ENCODE measurements around the gene WNT10A.

DNA sequence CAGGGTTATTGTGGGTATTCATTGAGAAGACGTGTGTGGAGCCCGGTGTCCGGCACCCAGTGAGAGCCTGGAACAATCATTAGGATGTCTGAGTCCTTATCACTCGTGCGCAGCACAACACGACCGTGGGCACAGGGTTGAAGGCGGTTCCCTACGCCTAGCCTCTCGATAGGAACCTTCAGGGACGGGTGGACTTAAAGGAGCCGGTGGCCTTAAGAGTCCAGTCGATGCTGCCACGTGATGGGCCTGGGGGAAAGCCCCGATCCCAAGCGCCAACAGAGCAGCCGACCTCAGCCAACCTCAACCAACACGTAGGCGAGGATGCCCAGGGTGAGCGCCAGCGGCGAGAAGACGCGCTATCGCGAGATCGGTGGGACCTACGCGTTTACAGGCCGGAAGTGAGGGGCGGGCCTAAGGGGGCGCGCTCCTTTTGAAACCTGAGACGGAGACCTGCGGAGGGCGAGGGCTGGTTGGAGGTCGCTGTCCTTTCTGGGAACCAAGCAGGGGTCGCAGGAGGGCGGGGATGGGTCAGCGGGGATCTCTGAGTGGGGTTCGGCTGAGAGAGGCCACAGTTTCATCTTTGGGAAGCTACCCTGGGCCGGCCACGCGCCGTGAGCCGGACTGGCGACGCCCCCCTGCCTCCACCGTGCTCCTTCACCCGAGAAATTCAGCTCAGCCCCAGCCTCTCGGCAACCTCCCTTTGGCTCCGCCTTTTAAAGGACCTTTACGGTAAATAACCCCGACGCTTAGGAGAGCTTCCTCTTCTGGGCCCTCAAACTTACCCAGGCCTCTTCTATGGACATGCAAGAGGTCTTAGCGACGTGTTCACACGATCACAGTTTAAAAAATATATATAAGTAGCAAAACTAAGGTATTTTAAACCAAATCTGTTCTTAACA lies 28.3 kb downstream of the WNT10A start:
- TF ChIP-seq CTCF (IDR thresholded peaks at IDR 0.05): no peak
- no peak for TF ChIP-seq POLR2A (IDR thresholded peaks at IDR 0.05)
